GM20000 (cell line): ENCODE measurements around the gene NPLOC4.
A peak's percentile ranks its signal among the peaks of the same experiment; 100 is the strongest.

ENCODE experiments used
- DNase-seq: peaks from one replicate; pipeline ENCODE4 v3.0.0; 2012; ENCODE audit warnings: low spot score
- CTCF ChIP-seq: IDR thresholded peaks from 2 replicates; pipeline ENCODE4 v1.5.1; 2012; ENCODE audit warnings: mild to moderate bottlenecking, control low read depth; ENCODE audit errors: extremely low read depth, missing control alignments

The NPLOC4 gene

GRCh38 chr17:81660441-81660840 is 23.5 kb upstream of the NPLOC4 start:
- DNase-seq = no peak
- TF ChIP-seq CTCF = no peak

GRCh38 chr17:81659038-81659437 is 22.1 kb upstream of the NPLOC4 start:
- no peak for DNase-seq
- no peak for TF ChIP-seq CTCF

DNA sequence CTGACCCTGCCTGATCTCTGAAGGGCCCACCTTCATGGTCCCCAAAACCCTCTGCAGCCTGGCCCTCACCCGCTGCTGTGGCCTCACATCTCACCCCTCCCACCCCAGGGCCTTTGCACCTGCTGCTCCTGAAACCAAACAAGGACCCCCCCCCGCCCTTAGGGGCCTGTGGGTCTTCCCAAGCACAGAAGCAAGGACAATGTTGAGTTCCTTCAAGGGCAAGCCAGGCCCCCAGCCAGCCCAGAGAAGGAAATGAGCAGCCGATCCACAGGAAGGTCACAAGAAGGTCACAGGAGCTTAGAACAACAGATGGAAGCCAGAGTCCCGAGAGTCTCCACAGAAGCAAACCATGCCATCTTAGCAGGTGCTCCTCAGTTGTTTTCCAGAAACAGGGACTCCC is 19.9 kb upstream of the NPLOC4 start:
- no peak for DNase-seq
- TF ChIP-seq CTCF = no peak

DNA sequence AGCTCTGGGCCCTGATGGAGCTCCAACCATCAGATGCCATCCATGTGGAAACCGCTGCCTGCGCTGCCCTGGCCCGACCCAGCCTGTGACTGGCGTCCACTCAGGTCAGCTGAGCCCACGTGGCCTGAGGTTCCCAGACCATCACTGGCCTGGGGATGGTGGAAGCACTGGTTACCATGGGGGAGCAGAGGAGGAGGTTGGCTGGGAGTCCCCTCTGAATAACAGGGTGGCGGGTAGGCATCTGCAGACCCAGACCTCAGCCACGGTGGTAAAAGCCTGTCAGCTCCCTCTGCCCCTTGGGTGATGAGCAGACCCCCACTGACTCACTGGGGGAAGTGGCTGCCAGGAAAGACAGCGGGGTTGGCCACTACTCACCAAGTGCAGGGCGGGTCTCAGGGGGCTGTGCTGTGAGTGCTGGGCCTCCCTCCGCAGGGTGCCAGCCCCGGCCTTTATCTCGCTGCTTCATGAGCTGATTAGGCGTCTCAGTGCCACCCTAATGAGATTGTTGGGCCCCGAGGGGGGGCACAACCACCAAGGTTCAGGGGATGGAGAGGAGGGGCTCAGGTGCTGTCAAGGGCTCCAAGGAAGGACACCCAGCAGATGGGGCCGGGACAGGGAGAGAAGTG is 19.3 kb upstream of the NPLOC4 start, which contains the start of gene PDE6G:
Gene PDE6G, minus strand, starts transcription at position 425 of the 626 bp plus-strand sequence. CDS start 3,237 bp downstream, outside the sequence.
- DNase-seq = no peak
- no peak for TF ChIP-seq CTCF

DNA sequence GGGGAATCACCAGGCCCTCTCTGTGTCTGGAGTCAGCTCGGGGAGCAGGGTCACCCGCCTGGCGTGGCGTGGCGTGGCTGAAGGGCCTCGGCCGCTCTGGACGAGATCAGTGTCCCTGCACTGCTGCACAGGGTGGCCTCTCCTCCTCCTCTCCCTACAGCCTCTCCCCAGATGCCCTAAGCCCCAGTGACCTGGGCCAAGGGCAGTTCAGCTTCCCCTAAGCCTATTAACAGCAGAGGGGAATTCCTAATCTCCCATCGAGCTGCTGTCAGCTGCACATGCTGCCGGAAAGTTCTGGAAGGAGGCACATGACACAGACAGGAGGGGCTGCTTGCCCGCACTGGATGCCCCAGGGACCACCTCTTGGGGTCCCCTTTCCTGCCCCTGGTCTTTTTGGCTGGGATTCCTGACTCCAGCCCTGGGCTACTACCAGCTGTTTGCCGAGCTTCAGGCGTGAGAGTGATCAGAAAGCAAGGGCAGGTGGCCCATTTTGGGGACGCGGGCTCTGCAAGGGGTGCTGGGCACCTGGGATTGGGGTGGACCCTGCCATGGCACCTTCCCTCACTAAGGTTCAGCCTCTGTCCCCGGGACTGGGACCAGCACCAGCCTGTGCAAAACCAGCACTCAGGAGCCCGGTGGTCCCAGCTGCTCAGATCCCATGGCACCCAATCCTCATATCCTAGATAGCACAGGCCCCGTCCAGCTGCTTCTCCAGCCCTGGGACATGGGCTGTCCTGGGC is 18.6 kb upstream of the NPLOC4 start:
- DNase-seq = no peak
- TF ChIP-seq CTCF = no peak

GRCh38 chr17:81652906-81653771 is 16.2 kb upstream of the NPLOC4 start:
- TF ChIP-seq CTCF = no peak
- DNase-seq = peak; percentile 78

- TF ChIP-seq CTCF = no peak
- DNase-seq = no peak
Measured at GRCh38 chr17:81651692-81652091, 14.8 kb upstream of the NPLOC4 start.
